ENCODE data around the gene ARHGAP45.

ARHGAP45 gene

GRCh38 chr19:1049106-1049505 lies 17.9 kb upstream of the ARHGAP45 start:
- Histone ChIP-seq H3K4me3 (ENCODE audit: low read length) (no peak overlapping the region), H3K9ac (ENCODE audit: low read length) (no peak overlapping the region), H2AFZ (ENCODE audit: low read depth, low read length) (no peak overlapping the region), H3K27ac (ENCODE audit: low read length) (no peak overlapping the region), H3K27me3 (ENCODE audit: low read depth, low read length) (no peaks in the 10 kb centered on the region), H3K79me2 (ENCODE audit: low read length) (no peaks in the 10 kb centered on the region), H3K36me3 (replicated peaks; ENCODE audit: low read depth, low read length) (peaks cover 36% of the 10 kb centered on the region), H3K4me2 (ENCODE audit: low read length) (no peak overlapping the region), H3K4me1 (ENCODE audit: low read length) (no peaks in the 10 kb centered on the region), H4K20me1 (ENCODE audit: insufficient read depth, low read length) (no peaks in the 10 kb centered on the region), H3K9me3 (ENCODE audit: insufficient read depth, low read length) (no peaks in the 10 kb centered on the region)
- no peak for TF ChIP-seq CTCF (IDR thresholded peaks at IDR 0.05; ENCODE audit: low read depth, low read length)
- no peak for TF ChIP-seq EZH2phosphoT487 (IDR thresholded peaks at IDR 0.05; ENCODE audit: low read depth)

GRCh38 chr19:1049800-1050199 lies 17.2 kb upstream of the ARHGAP45 start:
- Histone ChIP-seq H3K9ac (ENCODE audit: low read length) (no peak overlapping the region), H3K4me1 (ENCODE audit: low read length) (no peaks in the 10 kb centered on the region), H3K4me2 (ENCODE audit: low read length) (no peak overlapping the region), H3K36me3 (replicated peaks; ENCODE audit: low read depth, low read length) (peaks cover 35% of the 10 kb centered on the region), H4K20me1 (ENCODE audit: insufficient read depth, low read length) (no peaks in the 10 kb centered on the region), H3K4me3 (ENCODE audit: low read length) (no peak overlapping the region), H3K79me2 (ENCODE audit: low read length) (no peaks in the 10 kb centered on the region), H3K27ac (ENCODE audit: low read length) (no peak overlapping the region), H3K27me3 (ENCODE audit: low read depth, low read length) (no peaks in the 10 kb centered on the region), H2AFZ (ENCODE audit: low read depth, low read length) (no peak overlapping the region), H3K9me3 (ENCODE audit: insufficient read depth, low read length) (no peaks in the 10 kb centered on the region)
- TF ChIP-seq CTCF (IDR thresholded peaks at IDR 0.05; ENCODE audit: low read depth, low read length) (no peak), EZH2phosphoT487 (IDR thresholded peaks at IDR 0.05; ENCODE audit: low read depth) (no peak)

DNA sequence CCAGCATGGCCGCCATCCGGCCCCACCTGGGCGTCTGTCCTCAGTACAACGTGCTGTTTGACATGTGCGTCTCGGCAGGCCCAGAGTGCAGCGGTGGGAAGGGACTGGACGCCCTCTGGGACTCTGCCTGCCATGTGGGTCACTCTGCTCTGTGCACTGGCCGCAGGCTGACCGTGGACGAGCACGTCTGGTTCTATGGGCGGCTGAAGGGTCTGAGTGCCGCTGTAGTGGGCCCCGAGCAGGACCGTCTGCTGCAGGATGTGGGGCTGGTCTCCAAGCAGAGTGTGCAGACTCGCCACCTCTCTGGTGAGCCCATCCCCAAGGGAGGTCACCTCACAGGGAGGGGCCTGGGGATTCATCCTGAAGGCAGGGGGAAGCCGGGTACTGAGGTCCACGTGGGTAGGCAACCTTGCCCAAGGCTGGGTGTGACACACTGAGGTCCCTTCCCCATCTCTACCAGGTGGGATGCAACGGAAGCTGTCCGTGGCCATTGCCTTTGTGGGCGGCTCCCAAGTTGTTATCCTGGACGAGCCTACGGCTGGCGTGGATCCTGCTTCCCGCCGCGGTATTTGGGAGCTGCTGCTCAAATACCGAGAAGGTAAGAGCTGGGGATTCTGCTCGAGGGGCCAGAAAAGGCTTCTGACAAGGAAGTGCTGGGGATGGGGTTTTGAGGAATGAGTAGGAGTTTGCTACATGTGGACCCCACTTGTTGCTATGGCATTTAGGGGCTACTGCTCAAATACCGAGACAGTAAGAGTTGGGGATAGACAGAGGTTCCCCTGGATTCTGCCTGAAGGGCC lies 15.8 kb upstream of the ARHGAP45 start:
- Histone ChIP-seq H3K27ac (ENCODE audit: low read length) (no peak overlapping the region), H3K79me2 (ENCODE audit: low read length) (no peaks in the 10 kb centered on the region), H3K9ac (ENCODE audit: low read length) (no peak overlapping the region), H4K20me1 (ENCODE audit: insufficient read depth, low read length) (no peaks in the 10 kb centered on the region), H3K4me2 (ENCODE audit: low read length) (no peak overlapping the region), H3K9me3 (ENCODE audit: insufficient read depth, low read length) (no peaks in the 10 kb centered on the region), H3K36me3 (replicated peaks; ENCODE audit: low read depth, low read length) (peaks cover 34% of the 10 kb centered on the region), H2AFZ (ENCODE audit: low read depth, low read length) (no peak overlapping the region), H3K4me1 (ENCODE audit: low read length) (no peaks in the 10 kb centered on the region), H3K4me3 (ENCODE audit: low read length) (no peak overlapping the region), H3K27me3 (ENCODE audit: low read depth, low read length) (no peaks in the 10 kb centered on the region)
- TF ChIP-seq EZH2phosphoT487 (IDR thresholded peaks at IDR 0.05; ENCODE audit: low read depth), result no peak
- no peak for TF ChIP-seq CTCF (IDR thresholded peaks at IDR 0.05; ENCODE audit: low read depth, low read length)

- H3K27me3 ChIP-seq (ENCODE audit: low read depth, low read length), result no peaks in the 10 kb centered on the region
- H3K27ac ChIP-seq (ENCODE audit: low read length), result no peak overlapping the region
- peaks cover 33% of the 10 kb centered on the region for H3K36me3 ChIP-seq (replicated peaks; ENCODE audit: low read depth, low read length)
- no peaks in the 10 kb centered on the region for H3K4me1 ChIP-seq (ENCODE audit: low read length)
- no peak for TF ChIP-seq CTCF (IDR thresholded peaks at IDR 0.05; ENCODE audit: low read depth, low read length)
- TF ChIP-seq EZH2phosphoT487 (IDR thresholded peaks at IDR 0.05; ENCODE audit: low read depth), result no peak
- no peaks in the 10 kb centered on the region for H3K79me2 ChIP-seq (ENCODE audit: low read length)
- H3K9me3 ChIP-seq (ENCODE audit: insufficient read depth, low read length), result no peaks in the 10 kb centered on the region
- no peak overlapping the region for H3K4me3 ChIP-seq (ENCODE audit: low read length)
- no peaks in the 10 kb centered on the region for H4K20me1 ChIP-seq (ENCODE audit: insufficient read depth, low read length)
- no peak overlapping the region for H3K4me2 ChIP-seq (ENCODE audit: low read length)
- H3K9ac ChIP-seq (ENCODE audit: low read length), result no peak overlapping the region
- no peak overlapping the region for H2AFZ ChIP-seq (ENCODE audit: low read depth, low read length)
Measured at GRCh38 chr19:1051791-1052190, 15.2 kb upstream of the ARHGAP45 start.
